Measurements from ENCODE around the gene ARIH1. TPM values are rescaled to one million over a fixed set of nuclear protein-coding genes. Genes with fewer than 3 reads are reported as not detected.

ARIH1 gene
- total RNA-seq, 1 donor from 2014 or later, result 164 TPM

Other genes starting within 250 kb of the ARIH1 start
- 414 TPM for gene PKM, start 243.1 kb upstream of the ARIH1 start, total RNA-seq
- 61.3 TPM for gene PARP6, start 201.8 kb upstream of the ARIH1 start, total RNA-seq
- gene CELF6, start 154.2 kb upstream of the ARIH1 start, total RNA-seq, result 1.6 TPM
- 130 TPM for gene HEXA, start 98.3 kb upstream of the ARIH1 start, total RNA-seq
- not detected for gene TMEM202, start 76.0 kb upstream of the ARIH1 start, total RNA-seq
- gene GOLGA6B, start 180.4 kb downstream of the ARIH1 start, total RNA-seq, result not detected
- not detected for gene HIGD2B, start 211.9 kb downstream of the ARIH1 start, total RNA-seq
- 10.2 TPM for gene BBS4, start 211.9 kb downstream of the ARIH1 start, total RNA-seq